DND-41 (cell line): ENCODE results near the gene STAP1.

ENCODE experiments used
- ATAC-seq: fragments of 200-7000 bp; cut with Tn5 transposase; 3 replicates; pipeline ENCODE4 v1.9.1; 2021; ENCODE audit warnings: low read depth; ENCODE audit not compliant: insufficient read depth
- DNase-seq: peaks from one replicate; pipeline ENCODE4 v3.0.0-alpha.2; 2020
- H2AFZ ChIP-seq: 2 replicates; pipeline ENCODE4 v1.6.0; 2012; ENCODE audit warnings: low read depth, low read length
- H3K27ac ChIP-seq: 2 replicates; pipeline ENCODE4 v1.5.1; 2012; ENCODE audit warnings: low read length, inconsistent platforms
- H3K27me3 ChIP-seq: fragments of 200-600 bp; sonication (generic); 2 replicates; pipeline ENCODE4 v1.6.0; 2012; ENCODE audit warnings: low read length, mild to moderate bottlenecking, inconsistent platforms; ENCODE audit not compliant: insufficient read depth, poor library complexity
- H3K36me3 ChIP-seq: 2 replicates; pipeline ENCODE4 v1.5.1; 2012; ENCODE audit warnings: low read length, inconsistent platforms; ENCODE audit not compliant: insufficient read depth
- H3K4me1 ChIP-seq: 2 replicates; pipeline ENCODE4 v1.5.1; 2012; ENCODE audit warnings: mild to moderate bottlenecking, low read length; ENCODE audit not compliant: insufficient read depth
- H3K4me2 ChIP-seq: 2 replicates; pipeline ENCODE4 v1.6.0; 2012; ENCODE audit warnings: mild to moderate bottlenecking, moderate library complexity, low read length, inconsistent platforms; ENCODE audit not compliant: insufficient read depth
- H3K4me3 ChIP-seq, 2 experiments: fragments of 200-600 bp in 1 of 2; shearing (Covaris generic) in 1 of 2; 2 replicates each; pipeline ENCODE4 v1.5.1; 2012 to 2016; ENCODE audit warnings: inconsistent platforms in 2 of 2, low read length in 2 of 2, mild to moderate bottlenecking in 2 of 2, low read depth in 1 of 2, moderate library complexity in 1 of 2
- H3K79me2 ChIP-seq: 2 replicates; pipeline ENCODE4 v1.6.0; 2012; ENCODE audit warnings: low read length, inconsistent platforms; ENCODE audit not compliant: insufficient read depth
- H3K9ac ChIP-seq: 2 replicates; pipeline ENCODE4 v1.6.0; 2012; ENCODE audit warnings: low read depth, mild to moderate bottlenecking, inconsistent platforms, low read length, moderate library complexity
- H3K9me3 ChIP-seq: 2 replicates; pipeline ENCODE4 v1.5.1; 2012; ENCODE audit warnings: low read length, moderate library complexity, mild to moderate bottlenecking, inconsistent platforms; ENCODE audit not compliant: insufficient read depth, severe bottlenecking
- H4K20me1 ChIP-seq: 2 replicates; pipeline ENCODE4 v1.6.0; 2012; ENCODE audit warnings: low read length; ENCODE audit not compliant: insufficient read depth
- EZH2 ChIP-seq: IDR thresholded peaks from 3 replicates; pipeline ENCODE4 v1.6.1; 2012; ENCODE audit warnings: borderline replicate concordance, low read depth, mild to moderate bottlenecking, moderate library complexity, low read length, inconsistent platforms; ENCODE audit not compliant: severe bottlenecking
- TF ChIP-seq, protein P1 (sequence below): IDR thresholded peaks from 2 replicates; pipeline ENCODE4 v1.5.1; 2012; ENCODE audit warnings: borderline replicate concordance, low read length, moderate library complexity, mild to moderate bottlenecking; ENCODE audit not compliant: poor library complexity, severe bottlenecking; ENCODE audit errors: extremely low read depth

Gene STAP1

DNA sequence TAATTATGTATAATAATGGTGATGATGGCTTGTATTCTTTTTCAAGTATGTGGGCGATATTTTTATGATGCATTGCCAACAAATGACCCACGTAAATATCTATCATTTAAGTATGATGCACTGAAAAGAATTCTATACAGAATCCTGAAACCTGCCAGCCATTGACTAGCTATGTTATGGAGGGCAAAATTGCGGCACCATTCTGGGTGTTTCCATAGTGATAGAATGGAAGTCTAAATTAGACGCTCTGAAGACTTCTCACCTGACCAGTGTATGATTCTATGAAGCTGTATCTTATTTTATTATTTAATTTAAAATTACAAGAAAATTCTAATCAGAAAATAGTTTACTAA is 12.5 kb upstream of the STAP1 start:
- TF ChIP-seq, protein P1, sequence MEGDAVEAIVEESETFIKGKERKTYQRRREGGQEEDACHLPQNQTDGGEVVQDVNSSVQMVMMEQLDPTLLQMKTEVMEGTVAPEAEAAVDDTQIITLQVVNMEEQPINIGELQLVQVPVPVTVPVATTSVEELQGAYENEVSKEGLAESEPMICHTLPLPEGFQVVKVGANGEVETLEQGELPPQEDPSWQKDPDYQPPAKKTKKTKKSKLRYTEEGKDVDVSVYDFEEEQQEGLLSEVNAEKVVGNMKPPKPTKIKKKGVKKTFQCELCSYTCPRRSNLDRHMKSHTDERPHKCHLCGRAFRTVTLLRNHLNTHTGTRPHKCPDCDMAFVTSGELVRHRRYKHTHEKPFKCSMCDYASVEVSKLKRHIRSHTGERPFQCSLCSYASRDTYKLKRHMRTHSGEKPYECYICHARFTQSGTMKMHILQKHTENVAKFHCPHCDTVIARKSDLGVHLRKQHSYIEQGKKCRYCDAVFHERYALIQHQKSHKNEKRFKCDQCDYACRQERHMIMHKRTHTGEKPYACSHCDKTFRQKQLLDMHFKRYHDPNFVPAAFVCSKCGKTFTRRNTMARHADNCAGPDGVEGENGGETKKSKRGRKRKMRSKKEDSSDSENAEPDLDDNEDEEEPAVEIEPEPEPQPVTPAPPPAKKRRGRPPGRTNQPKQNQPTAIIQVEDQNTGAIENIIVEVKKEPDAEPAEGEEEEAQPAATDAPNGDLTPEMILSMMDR: no peak
- TF ChIP-seq EZH2: no peak
- peak overlapping the region; percentile 75 to 85; a peak in 3 of 4 replicates for H3K4me3 ChIP-seq
- ATAC-seq: no peak

DNA sequence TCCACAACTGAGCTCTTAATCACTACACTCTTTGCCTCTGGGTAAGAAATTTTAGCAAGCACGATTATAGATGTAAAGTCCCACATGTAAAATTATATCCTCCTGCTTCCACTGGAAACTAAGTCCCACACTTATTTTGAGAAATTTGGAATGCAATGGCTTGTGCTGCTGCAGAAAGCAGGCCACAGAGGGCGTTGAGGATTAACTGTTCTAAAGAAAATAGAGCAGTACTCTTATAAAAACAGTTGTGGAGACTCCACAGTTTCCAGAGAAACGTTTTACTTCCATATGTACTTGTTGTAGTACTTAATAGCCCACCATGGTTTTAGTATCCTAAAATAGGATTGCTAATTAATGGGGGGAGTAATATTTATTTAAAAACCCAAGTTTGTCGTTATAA is 11.6 kb upstream of the STAP1 start:
- Histone ChIP-seq H3K36me3 (peaks cover 21% of the 10 kb centered on the region), H3K9ac (peak overlapping the region; percentile 88; the same call in 1 of the 2 replicates), H3K9me3 (no peaks in the 10 kb centered on the region), H3K27me3 (no peaks in the 10 kb centered on the region), H2AFZ (peak overlapping the region; percentile 60), H3K4me3 (no peak overlapping the region), H3K27ac (no peak overlapping the region), H3K4me2 (no peak overlapping the region), H4K20me1 (0 out of 2 replicates have a peak, but pooled peaks cover 3% of the 10 kb centered on the region), H3K79me2 (peaks cover 49% of the 10 kb centered on the region), H3K4me1 (peaks cover 42% of the 10 kb centered on the region)
- ATAC-seq (no peak), DNase-seq (no peak)
- TF ChIP-seq, protein P1: no peak
- TF ChIP-seq EZH2: no peak

More for the DNA sequence above, 12.5 kb upstream of the STAP1 start:
- no peak for DNase-seq
- H3K4me1 ChIP-seq: peaks cover 49% of the 10 kb centered on the region
- H3K36me3 ChIP-seq: peaks cover 28% of the 10 kb centered on the region
- peak overlapping the region; percentile 79 for H3K4me2 ChIP-seq
- no peaks in the 10 kb centered on the region for H3K27me3 ChIP-seq
- peaks cover 58% of the 10 kb centered on the region for H3K79me2 ChIP-seq
- peak overlapping the region; percentile 93 for H2AFZ ChIP-seq
- H3K27ac ChIP-seq: peak overlapping the region; percentile 92
- H3K9me3 ChIP-seq: no peaks in the 10 kb centered on the region
- 0 out of 2 replicates have a peak, but pooled peaks cover 7% of the 10 kb centered on the region for H4K20me1 ChIP-seq
- H3K9ac ChIP-seq: peak overlapping the region; percentile 88

DNA sequence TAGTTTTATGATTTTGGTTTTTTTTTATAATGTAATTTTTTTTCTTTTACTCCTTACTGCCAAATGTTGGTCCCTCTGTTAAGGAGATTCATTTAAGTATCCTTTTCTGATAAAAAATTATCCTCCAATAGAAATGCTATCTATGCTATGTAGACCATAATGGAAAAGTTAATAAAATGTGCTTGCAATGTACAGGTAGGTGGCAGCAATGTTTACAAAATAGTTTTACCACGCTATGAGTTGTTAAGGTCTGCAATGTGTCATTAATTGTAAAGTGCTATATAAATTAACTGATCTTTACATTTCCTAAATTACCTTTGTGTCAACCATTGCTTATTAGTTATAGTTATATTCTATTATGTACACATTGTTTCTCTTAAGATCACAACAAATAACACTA is 9.4 kb upstream of the STAP1 start:
- Histone ChIP-seq H3K9me3 (no peaks in the 10 kb centered on the region), H3K36me3 (no peaks in the 10 kb centered on the region; the same call in 1 of the 2 replicates), H3K4me1 (peaks cover 20% of the 10 kb centered on the region), H3K79me2 (peaks cover 27% of the 10 kb centered on the region), H3K27ac (no peak overlapping the region), H3K9ac (no peak overlapping the region), H4K20me1 (no peaks in the 10 kb centered on the region), H3K27me3 (no peaks in the 10 kb centered on the region), H2AFZ (no peak overlapping the region), H3K4me3 (no peak overlapping the region), H3K4me2 (no peak overlapping the region)
- TF ChIP-seq EZH2: no peak
- TF ChIP-seq, protein P1: peak; percentile 77
- ATAC-seq: no peak
- no peak for DNase-seq

DNA sequence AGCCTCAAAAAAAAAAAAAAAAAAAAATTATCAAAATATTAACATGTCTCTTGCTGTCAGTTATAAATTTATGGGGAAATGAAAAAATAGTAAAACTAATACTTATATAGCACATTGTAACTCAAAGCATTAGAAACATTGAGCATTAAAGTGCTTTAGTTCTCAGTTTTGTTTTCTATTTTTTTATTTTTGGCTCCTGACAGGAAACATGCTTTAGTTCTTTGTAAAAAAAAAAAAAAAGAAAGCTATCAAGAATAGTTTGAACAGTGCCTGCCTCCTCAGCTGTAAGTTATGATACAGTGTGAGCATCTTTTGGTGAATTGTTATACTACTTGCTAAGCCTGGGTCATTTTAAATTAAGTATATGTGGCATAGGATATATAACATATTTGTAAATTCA is 8.1 kb upstream of the STAP1 start:
- Histone ChIP-seq H3K27me3 (no peaks in the 10 kb centered on the region), H3K27ac (no peak overlapping the region), H3K79me2 (peaks cover 14% of the 10 kb centered on the region), H3K9me3 (no peaks in the 10 kb centered on the region), H4K20me1 (no peaks in the 10 kb centered on the region), H3K9ac (no peak overlapping the region), H3K36me3 (no peaks in the 10 kb centered on the region), H3K4me3 (no peak overlapping the region), H3K4me2 (no peak overlapping the region), H3K4me1 (peaks cover 15% of the 10 kb centered on the region), H2AFZ (no peak overlapping the region)
- ATAC-seq: no peak
- DNase-seq: no peak
- TF ChIP-seq EZH2: no peak
- TF ChIP-seq, protein P1: no peak
